Panc1 (cell line): ENCODE data around the gene SLAIN2.

ENCODE experiments used
- CTCF ChIP-seq: fragments of 450-650 bp; IDR thresholded peaks from 2 replicates; pipeline ENCODE4 v1.5.1; 2017; ENCODE audit warnings: mild to moderate bottlenecking
- POLR2AphosphoS5 ChIP-seq: IDR thresholded peaks from 2 replicates; pipeline ENCODE4 v1.6.1; 2012; ENCODE audit warnings: mild to moderate bottlenecking, low read depth, low read length, moderate library complexity
- REST ChIP-seq, 2 experiments: IDR thresholded peaks; 2 replicates each; pipeline ENCODE4 v1.6.1; 2011 to 2012; ENCODE audit warnings: low read depth in 2 of 2, control low read depth in 1 of 2, low read length in 1 of 2, mild to moderate bottlenecking in 1 of 2, moderate library complexity in 1 of 2; ENCODE audit not compliant: insufficient read depth in 1 of 2
- SIN3A ChIP-seq: IDR thresholded peaks from 2 replicates; pipeline ENCODE4 v1.6.1; 2012; ENCODE audit warnings: low read depth, mild to moderate bottlenecking, low read length, moderate library complexity, borderline replicate concordance; ENCODE audit not compliant: insufficient read depth
- TCF7L2 ChIP-seq: IDR thresholded peaks from 2 replicates; pipeline ENCODE4 v1.6.1; 2011; ENCODE audit warnings: mild to moderate bottlenecking, low read depth, low read length, inconsistent platforms

GRCh38 chr4:48360285-48361011 is 19.1 kb downstream of the SLAIN2 start:
- TF ChIP-seq CTCF (no peak), POLR2AphosphoS5 (no peak), TCF7L2 (no peak), REST (IDR thresholded peaks at IDR 0.05; ENCODE audit: insufficient read depth in 1 of 2, low read depth in 2 of 2, low read length in 1 of 2) (no peak), SIN3A (no peak)
